WTC11 (cell line): ENCODE results near the gene LACTBL1. TPM values are rescaled to one million over a fixed set of nuclear protein-coding genes. Genes with fewer than 3 reads are reported as not detected.
"Not testable (repeated sequence)": the region's sequence is repeated elsewhere in the genome, so short reads cannot be mapped to it uniquely, and the experiment has no call there.

Experiments
- ATAC-seq: fragments of 200-7000 bp; cut with Tn5 transposase; 2 replicates; pipeline ENCODE4 v1.10.0; 2021; ENCODE audit warnings: mild to moderate bottlenecking, moderate library complexity
- CTCF ChIA-PET: fragments of 300-600 bp; sonication (Branson Sonifier 250); formaldehyde crosslinking; loops from one replicate; lab custom pipeline; 2021; ENCODE audit warnings: antibody characterized with exemption; lab: Charles Lee
- POLR2A ChIA-PET: fragments of 350-600 bp; sonication (Branson Sonifier 250); formaldehyde crosslinking; loops from one replicate; lab custom pipeline; 2021; ENCODE audit warnings: antibody characterized with exemption; lab: Charles Lee
- DNase-seq: peaks from one replicate; pipeline ENCODE4 v3.0.0; 2021; ENCODE audit warnings: low spot score
- H3K27ac Mint-ChIP-seq: 2 replicates; pipeline ENCODE4 v1.8.0; 2021; ENCODE audit warnings: mixed read lengths
- H3K27me3 Mint-ChIP-seq: 2 replicates; pipeline ENCODE4 v1.8.0; 2021; ENCODE audit warnings: low read depth, mild to moderate bottlenecking, moderate library complexity, mixed read lengths
- H3K36me3 Mint-ChIP-seq: 2 replicates; pipeline ENCODE4 v1.8.0; 2021; ENCODE audit warnings: mixed read lengths
- H3K4me1 Mint-ChIP-seq: 2 replicates; pipeline ENCODE4 v1.8.0; 2022; ENCODE audit warnings: mixed read lengths
- H3K4me3 Mint-ChIP-seq: 2 replicates; pipeline ENCODE4 v1.8.0; 2021; ENCODE audit warnings: mild to moderate bottlenecking, moderate library complexity, mixed read lengths
- H3K9me3 Mint-ChIP-seq: 2 replicates; pipeline ENCODE4 v1.8.0; 2021; ENCODE audit warnings: mixed read lengths
- ATF1 ChIP-seq: sonication (generic); formaldehyde crosslinking; IDR thresholded peaks from 2 replicates; pipeline ENCODE4 v1.8.1; 2023; ENCODE audit warnings: mild to moderate bottlenecking, moderate library complexity, missing genetic modification reagents
- CDX4 ChIP-seq: fragments of 250-450 bp; sonication (Bioruptor Pico); IDR thresholded peaks from 2 replicates; pipeline ENCODE4 v1.9.0; 2021; ENCODE audit warnings: moderate library complexity, mild to moderate bottlenecking, inconsistent platforms, borderline replicate concordance
- E2F5 ChIP-seq: sonication (generic); formaldehyde crosslinking; IDR thresholded peaks from 2 replicates; pipeline ENCODE4 v1.8.1; 2022; ENCODE audit warnings: mild to moderate bottlenecking, moderate library complexity, missing genetic modification reagents
- ERG ChIP-seq: fragments of 250-450 bp; sonication (Bioruptor Pico); IDR thresholded peaks from 2 replicates; pipeline ENCODE4 v1.8.0; 2021; ENCODE audit warnings: mild to moderate bottlenecking
- FOXJ3 ChIP-seq: sonication (generic); formaldehyde crosslinking; IDR thresholded peaks from 2 replicates; pipeline ENCODE4 v1.9.0; 2021; ENCODE audit warnings: missing genetic modification reagents, mild to moderate bottlenecking, borderline replicate concordance
- FOXK1 ChIP-seq: sonication (generic); formaldehyde crosslinking; IDR thresholded peaks from 2 replicates; pipeline ENCODE4 v1.8.0; 2022; ENCODE audit warnings: mild to moderate bottlenecking, moderate library complexity, missing genetic modification reagents
- GTF2I ChIP-seq: fragments of 250-450 bp; sonication (Bioruptor Pico); conservative IDR thresholded peaks from 2 replicates; pipeline ENCODE4 v1.4.0; 2021; ENCODE audit warnings: mild to moderate bottlenecking
- HMGA2 ChIP-seq: fragments of 250-450 bp; sonication (Bioruptor Pico); IDR thresholded peaks from 2 replicates; pipeline ENCODE4 v1.4.0; 2021; ENCODE audit warnings: mild to moderate bottlenecking, moderate library complexity
- HMGXB4 ChIP-seq: sonication (generic); formaldehyde crosslinking; IDR thresholded peaks from 2 replicates; pipeline ENCODE4 v1.8.1; 2023; ENCODE audit warnings: mild to moderate bottlenecking, moderate library complexity, missing genetic modification reagents
- IRF2 ChIP-seq: sonication (generic); formaldehyde crosslinking; IDR thresholded peaks from 2 replicates; pipeline ENCODE4 v1.8.0; 2022; ENCODE audit warnings: low read depth, missing genetic modification reagents, borderline replicate concordance
- JAZF1 ChIP-seq: fragments of 250-450 bp; sonication (Bioruptor Pico); IDR thresholded peaks from 2 replicates; pipeline ENCODE4 v1.9.0; 2021; ENCODE audit warnings: moderate library complexity, mild to moderate bottlenecking, inconsistent platforms
- MLX ChIP-seq: sonication (generic); formaldehyde crosslinking; IDR thresholded peaks from 2 replicates; pipeline ENCODE4 v1.8.1; 2023; ENCODE audit warnings: mild to moderate bottlenecking, missing genetic modification reagents, moderate library complexity
- NFATC4 ChIP-seq: fragments of 250-450 bp; sonication (Bioruptor Pico); IDR thresholded peaks from 2 replicates; pipeline ENCODE4 v1.9.0; 2021; ENCODE audit warnings: mild to moderate bottlenecking
- OVOL2 ChIP-seq: fragments of 250-450 bp; sonication (Bioruptor Pico); IDR thresholded peaks from 2 replicates; pipeline ENCODE4 v1.9.0; 2021; ENCODE audit warnings: mild to moderate bottlenecking, borderline replicate concordance
- RORB ChIP-seq: fragments of 250-450 bp; sonication (Bioruptor Pico); IDR thresholded peaks from 2 replicates; pipeline ENCODE4 v1.9.0; 2021; ENCODE audit warnings: mild to moderate bottlenecking
- SMAD4 ChIP-seq: sonication (generic); formaldehyde crosslinking; IDR thresholded peaks from 2 replicates; pipeline ENCODE4 v1.8.0; 2022; ENCODE audit warnings: mild to moderate bottlenecking, missing genetic modification reagents
- SOX15 ChIP-seq: fragments of 250-450 bp; sonication (Bioruptor Pico); IDR thresholded peaks from 2 replicates; pipeline ENCODE4 v1.9.0; 2021; ENCODE audit warnings: mild to moderate bottlenecking
- USF2 ChIP-seq: sonication (generic); formaldehyde crosslinking; IDR thresholded peaks from 2 replicates; pipeline ENCODE4 v1.8.1; 2023; ENCODE audit warnings: mild to moderate bottlenecking, missing genetic modification reagents, moderate library complexity
- ZBTB21 ChIP-seq: sonication (generic); formaldehyde crosslinking; IDR thresholded peaks from 2 replicates; pipeline ENCODE4 v1.8.1; 2023; ENCODE audit warnings: mild to moderate bottlenecking, missing genetic modification reagents, borderline replicate concordance
- ZBTB43 ChIP-seq: sonication (generic); formaldehyde crosslinking; IDR thresholded peaks from 2 replicates; pipeline ENCODE4 v1.8.1; 2023; ENCODE audit warnings: mild to moderate bottlenecking, missing genetic modification reagents
- ZNF263 ChIP-seq: sonication (generic); formaldehyde crosslinking; IDR thresholded peaks from 2 replicates; pipeline ENCODE4 v1.8.1; 2022; ENCODE audit warnings: low read depth, mild to moderate bottlenecking, moderate library complexity, missing genetic modification reagents
- ZNF416 ChIP-seq: fragments of 250-450 bp; sonication (Bioruptor Pico); IDR thresholded peaks from 2 replicates; pipeline ENCODE4 v1.9.0; 2021; ENCODE audit warnings: mild to moderate bottlenecking, inconsistent platforms
- total RNA-seq: library from RNA; stranded (reverse); gene quantifications from 3 replicates; pipeline ENCODE4 v1.2.3, GENCODE V29; 2021

The LACTBL1 gene
- total RNA-seq, 1 experiment from 2014 or later = not detected

- TF ChIP-seq GTF2I (no peak), ZNF263 (no peak), OVOL2 (CRISPR knock-in tag) (no peak), IRF2 (CRISPR knock-in tag) (no peak)
- TF ChIP-seq, all 79 proteins: peak for 0
Measured at GRCh38 chr1:23013657-23014056, 41.0 kb upstream of the LACTBL1 start (continued).

GRCh38 chr1:23010025-23010424, 37.4 kb upstream of the LACTBL1 start:
- ChIA-PET POLR2A (interaction anchor here (0.7 kb wide), 1 partner anchor 487 kb away, joined by 5 read pairs; no protein-coding TSS in a partner anchor), CTCF (interaction anchor here (0.7 kb wide), 1 partner anchor 13 kb away, joined by 3 read pairs; no protein-coding TSS in a partner anchor)
- H3K4me3 Mint-ChIP-seq, H3K9me3 Mint-ChIP-seq, H3K4me1 Mint-ChIP-seq, H3K36me3 Mint-ChIP-seq, H3K27me3 Mint-ChIP-seq, ATAC-seq, H3K27ac Mint-ChIP-seq, DNase-seq: not testable (repeated sequence)

- Mint-ChIP-seq H3K9me3 (0 out of 2 replicates have a peak, but pooled peaks cover 4% of the 10 kb centered on the region), H3K4me1 (peaks cover 5% of the 10 kb centered on the region), H3K36me3 (no peaks in the 10 kb centered on the region), H3K4me3 (no peak overlapping the region), H3K27me3 (peaks cover 5% of the 10 kb centered on the region), H3K27ac (no peak overlapping the region)
- POLR2A ChIA-PET = no interaction called here
- TF ChIP-seq OVOL2 (CRISPR knock-in tag) = no peak
- TF ChIP-seq NFATC4 (CRISPR knock-in tag) = no peak
- no peak for TF ChIP-seq FOXK1
- TF ChIP-seq ERG = no peak
- no peak for TF ChIP-seq MLX
- no peak for TF ChIP-seq ZNF416 (CRISPR knock-in tag)
- TF ChIP-seq CDX4 (CRISPR knock-in tag) = no peak
- no peak for TF ChIP-seq HMGA2
- no peak for TF ChIP-seq USF2 (CRISPR knock-in tag)
- TF ChIP-seq ZBTB21 (CRISPR knock-in tag) = no peak
- no peak for TF ChIP-seq HMGXB4 (CRISPR knock-in tag)
- TF ChIP-seq RORB (CRISPR knock-in tag) = no peak
- no peak for TF ChIP-seq ATF1 (CRISPR knock-in tag)
- no peak for TF ChIP-seq E2F5
- no peak for TF ChIP-seq ZBTB43 (CRISPR knock-in tag)
- no peak for TF ChIP-seq SOX15 (CRISPR knock-in tag)
- no peak for TF ChIP-seq FOXJ3 (CRISPR knock-in tag)
- TF ChIP-seq JAZF1 (CRISPR knock-in tag) = no peak
- TF ChIP-seq SMAD4 (CRISPR knock-in tag) = no peak
- CTCF ChIA-PET = no interaction called here
- DNase-seq (no peak), ATAC-seq (no peak)
Measured at GRCh38 chr1:23008901-23009300, 36.2 kb upstream of the LACTBL1 start.
